GM12872 (cell line): ENCODE measurements around the gene PPP1R9A.

Source experiments
- TF ChIP-seq, protein P1 (sequence below): IDR thresholded peaks from 3 replicates; pipeline ENCODE4 v1.5.1; 2011; ENCODE audit warnings: low read depth, mild to moderate bottlenecking, low read length, moderate library complexity; ENCODE audit not compliant: insufficient read depth

The PPP1R9A gene

DNA sequence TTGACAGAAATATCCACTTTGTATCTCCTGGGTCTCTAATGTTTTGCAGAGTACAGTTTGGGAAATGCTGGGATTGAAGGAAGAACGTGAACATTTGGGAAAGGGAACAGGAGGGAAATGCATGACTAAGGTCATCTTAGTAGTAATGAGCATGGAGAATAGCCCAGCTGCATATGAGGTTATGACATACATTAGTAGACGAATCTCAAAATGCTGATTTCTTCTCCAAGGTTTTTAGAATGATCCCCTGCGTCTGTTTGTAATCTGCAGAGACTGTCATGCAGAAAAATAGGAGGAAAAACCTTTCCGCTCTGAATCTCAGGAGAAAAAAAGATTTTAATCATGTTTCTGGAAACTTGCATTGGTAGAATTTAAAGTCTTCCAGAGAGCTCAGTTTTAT lies 133.6 kb downstream of the PPP1R9A start:
- TF ChIP-seq, protein P1, sequence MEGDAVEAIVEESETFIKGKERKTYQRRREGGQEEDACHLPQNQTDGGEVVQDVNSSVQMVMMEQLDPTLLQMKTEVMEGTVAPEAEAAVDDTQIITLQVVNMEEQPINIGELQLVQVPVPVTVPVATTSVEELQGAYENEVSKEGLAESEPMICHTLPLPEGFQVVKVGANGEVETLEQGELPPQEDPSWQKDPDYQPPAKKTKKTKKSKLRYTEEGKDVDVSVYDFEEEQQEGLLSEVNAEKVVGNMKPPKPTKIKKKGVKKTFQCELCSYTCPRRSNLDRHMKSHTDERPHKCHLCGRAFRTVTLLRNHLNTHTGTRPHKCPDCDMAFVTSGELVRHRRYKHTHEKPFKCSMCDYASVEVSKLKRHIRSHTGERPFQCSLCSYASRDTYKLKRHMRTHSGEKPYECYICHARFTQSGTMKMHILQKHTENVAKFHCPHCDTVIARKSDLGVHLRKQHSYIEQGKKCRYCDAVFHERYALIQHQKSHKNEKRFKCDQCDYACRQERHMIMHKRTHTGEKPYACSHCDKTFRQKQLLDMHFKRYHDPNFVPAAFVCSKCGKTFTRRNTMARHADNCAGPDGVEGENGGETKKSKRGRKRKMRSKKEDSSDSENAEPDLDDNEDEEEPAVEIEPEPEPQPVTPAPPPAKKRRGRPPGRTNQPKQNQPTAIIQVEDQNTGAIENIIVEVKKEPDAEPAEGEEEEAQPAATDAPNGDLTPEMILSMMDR = no peak

DNA sequence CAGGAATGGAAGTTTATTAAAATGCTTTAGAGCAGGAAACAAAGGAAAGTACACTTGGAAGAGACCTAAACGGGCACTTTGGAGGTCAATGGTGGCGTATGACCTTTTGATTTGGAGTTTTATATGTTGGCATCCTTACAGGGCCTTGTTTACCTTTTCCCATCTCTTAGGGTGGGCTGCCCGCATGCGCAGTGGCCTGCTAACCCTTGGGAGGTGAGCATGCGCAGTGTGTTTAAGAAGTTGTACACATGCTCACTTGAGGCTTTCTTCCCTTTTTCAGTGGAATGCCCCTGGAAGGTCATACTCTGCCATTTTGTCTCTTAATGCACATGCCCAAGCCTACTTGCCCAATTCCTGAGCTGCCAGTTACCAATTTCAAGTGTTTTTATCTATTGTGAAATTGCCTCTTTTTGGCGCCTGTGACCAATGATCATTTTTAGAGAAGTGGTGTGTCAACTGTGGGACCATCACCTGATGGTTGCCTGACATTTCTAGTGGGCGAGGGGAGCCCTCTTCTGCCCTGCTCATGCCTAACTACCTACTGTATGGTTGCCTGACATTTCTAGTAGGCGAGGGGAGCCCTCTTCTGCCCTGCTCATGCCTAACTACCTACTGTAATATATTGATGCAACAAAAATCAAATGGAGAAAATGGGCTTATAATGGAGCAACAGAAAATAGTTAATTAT lies 138.0 kb downstream of the PPP1R9A start:
- TF ChIP-seq, protein P1 = no peak

DNA sequence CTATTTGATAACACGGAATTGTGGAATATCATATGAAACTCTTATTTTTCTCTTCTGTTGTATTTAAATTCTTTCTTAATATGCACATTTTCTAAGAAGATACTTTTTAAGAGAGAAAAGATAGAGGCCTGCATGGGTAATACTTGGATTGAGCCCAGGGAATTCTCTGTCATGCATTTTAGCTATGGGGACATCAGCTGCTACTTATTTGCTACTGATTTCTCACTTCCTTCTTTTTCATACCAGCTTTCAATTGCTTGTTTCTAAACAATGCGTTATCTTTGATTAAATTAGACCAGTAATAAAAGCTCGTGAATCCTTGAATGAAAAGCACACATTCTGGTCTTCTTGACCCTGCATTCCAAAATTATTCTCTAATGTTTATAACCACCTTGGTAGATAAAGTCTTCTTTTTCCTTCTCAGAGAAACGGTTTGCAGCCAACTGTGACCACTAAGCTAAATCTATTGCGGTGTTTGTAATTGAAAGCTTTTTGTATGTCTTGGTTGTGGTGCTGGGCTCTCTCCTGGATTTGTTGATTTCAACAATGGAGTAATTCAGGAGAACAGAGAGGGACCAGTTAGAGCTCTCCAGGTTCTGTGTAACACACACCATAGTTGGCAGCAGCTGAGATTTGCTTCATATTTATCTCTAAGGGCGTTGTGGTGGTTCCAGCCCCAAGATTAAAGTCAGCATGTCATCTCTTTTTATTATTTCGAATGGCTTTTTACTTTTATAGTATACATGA lies 139.3 kb downstream of the PPP1R9A start:
- TF ChIP-seq, protein P1 = no peak

DNA sequence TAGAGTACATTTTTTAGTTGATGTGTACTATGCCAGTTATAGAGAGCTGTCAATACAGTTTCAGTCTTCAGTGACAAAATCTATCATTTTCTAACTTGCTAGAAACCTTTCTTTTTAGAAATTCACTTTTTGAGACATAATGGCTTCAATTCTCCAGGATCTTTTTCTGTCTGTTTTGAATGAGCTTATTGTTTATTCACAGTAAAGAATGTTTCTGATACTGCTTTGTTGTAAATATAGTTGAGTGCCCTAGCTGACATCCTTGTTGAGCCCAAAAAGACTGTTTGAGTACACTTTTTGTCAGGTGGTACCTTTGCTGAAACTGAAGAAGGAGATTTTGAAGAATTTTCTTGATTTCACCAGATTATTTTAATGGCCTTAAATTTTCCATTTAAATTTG lies 139.9 kb downstream of the PPP1R9A start:
- TF ChIP-seq, protein P1 = no peak

DNA sequence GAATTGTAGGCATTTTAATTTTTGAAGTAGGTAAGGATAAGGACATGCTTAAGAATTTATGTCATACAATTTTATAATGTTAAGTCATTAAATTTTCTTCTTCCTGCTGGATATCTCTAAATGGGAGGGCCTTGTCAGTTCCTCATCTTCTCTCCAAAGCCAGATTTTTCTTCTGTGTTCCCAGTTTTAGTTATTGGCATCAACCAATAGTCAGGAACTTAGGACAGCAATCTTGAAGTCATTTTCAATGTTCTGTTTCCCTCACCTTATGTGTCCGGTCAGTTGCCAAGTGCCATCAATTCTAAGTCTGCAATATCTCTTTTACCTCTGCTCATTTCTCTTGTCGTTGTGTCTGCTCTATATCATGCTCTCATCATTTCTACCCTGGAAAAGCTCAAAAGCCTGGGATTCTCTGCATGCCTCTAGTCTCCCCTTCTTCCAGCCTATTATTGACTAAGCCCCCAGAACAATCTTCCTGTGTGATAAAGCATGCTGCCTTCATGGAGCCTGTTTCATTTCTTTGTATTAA lies 145.2 kb downstream of the PPP1R9A start:
- TF ChIP-seq, protein P1 = no peak

DNA sequence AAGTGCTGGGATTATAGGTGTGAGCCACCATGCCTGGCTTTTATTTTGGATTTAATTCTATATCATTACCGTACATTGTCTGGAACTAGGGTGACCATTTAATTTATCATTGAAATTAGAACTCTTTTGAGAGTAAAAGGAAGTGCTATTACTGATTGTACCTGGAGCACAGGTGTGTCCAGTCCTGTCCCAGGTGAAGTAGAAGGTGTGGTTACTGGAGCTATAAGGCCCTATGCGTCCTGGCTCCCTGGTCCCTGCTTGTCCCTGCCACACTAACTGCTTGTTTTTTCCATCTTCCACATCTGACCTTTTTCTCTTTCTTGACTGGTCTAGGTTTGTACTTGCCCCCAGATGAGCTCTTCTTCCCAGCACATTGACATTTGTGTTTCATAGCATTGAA lies 147.0 kb downstream of the PPP1R9A start:
- TF ChIP-seq, protein P1 = no peak

DNA sequence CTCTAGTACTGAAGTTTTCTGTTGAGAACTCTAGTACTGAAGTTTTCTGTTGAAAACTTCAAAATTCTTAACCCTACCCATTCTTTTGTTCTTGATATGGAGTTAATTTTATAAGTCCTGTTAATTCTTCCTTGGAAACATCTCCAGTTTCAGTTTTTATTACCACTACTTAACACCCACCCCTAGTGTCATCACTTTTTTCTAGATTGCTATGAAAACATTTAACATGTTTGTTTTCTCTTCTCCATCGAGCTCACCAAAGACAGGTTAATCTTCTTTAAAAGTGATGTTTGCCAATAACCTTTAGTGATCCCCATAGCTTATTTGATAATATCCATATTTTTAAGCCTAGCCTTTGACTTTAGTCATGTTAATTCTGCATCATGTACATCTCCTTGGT lies 147.9 kb downstream of the PPP1R9A start:
- TF ChIP-seq, protein P1 = no peak
